ENCODE measurements around the gene RNF187.

DNA sequence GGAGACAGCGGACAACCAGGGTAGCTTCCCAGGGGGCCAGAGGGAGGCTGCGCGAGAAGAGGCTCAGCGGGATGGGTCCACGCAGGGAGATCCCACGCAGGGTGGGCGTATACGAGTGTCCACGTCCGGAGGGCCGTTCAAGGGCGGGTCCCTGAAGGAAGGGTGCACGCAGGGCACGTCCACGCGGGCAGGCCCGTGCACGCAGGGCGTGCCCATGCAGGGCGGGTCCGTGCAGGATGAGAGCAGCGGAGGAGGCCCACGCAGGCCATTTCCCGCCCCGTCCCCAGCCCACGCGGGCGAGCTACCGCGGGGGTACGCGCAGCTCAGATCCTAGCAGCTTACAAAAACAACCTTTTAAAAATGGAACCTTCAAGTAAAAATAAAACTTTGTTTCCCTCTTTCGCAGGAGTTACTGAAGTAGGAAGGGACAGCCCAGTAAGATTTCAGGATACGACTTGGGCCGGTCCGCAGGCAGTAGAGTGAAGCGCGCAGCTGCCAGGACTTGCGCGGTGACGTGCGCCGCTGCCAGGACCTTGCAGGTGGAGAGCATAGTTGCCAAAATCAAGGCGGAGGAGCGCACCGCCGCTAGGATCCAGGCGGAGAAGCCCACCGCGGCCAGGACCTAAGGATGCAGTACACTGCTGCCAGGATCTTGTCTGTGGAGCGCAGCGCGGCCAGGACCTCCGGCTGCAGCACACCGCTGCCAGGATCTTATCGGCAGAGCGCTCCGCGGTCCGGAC, 416 bp upstream of the RNF187 start:
- peak; percentile 82 for TF ChIP-seq POLR2A (IDR thresholded peaks at IDR 0.05; ENCODE audit: low read depth, low read length)
- TF ChIP-seq, protein P1, sequence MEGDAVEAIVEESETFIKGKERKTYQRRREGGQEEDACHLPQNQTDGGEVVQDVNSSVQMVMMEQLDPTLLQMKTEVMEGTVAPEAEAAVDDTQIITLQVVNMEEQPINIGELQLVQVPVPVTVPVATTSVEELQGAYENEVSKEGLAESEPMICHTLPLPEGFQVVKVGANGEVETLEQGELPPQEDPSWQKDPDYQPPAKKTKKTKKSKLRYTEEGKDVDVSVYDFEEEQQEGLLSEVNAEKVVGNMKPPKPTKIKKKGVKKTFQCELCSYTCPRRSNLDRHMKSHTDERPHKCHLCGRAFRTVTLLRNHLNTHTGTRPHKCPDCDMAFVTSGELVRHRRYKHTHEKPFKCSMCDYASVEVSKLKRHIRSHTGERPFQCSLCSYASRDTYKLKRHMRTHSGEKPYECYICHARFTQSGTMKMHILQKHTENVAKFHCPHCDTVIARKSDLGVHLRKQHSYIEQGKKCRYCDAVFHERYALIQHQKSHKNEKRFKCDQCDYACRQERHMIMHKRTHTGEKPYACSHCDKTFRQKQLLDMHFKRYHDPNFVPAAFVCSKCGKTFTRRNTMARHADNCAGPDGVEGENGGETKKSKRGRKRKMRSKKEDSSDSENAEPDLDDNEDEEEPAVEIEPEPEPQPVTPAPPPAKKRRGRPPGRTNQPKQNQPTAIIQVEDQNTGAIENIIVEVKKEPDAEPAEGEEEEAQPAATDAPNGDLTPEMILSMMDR (IDR thresholded peaks at IDR 0.05 in 2 of 3, conservative IDR thresholded peaks at IDR 0.05 in 1 of 3; ENCODE audit: control insufficient read depth in 2 of 3, extremely low read depth in 1 of 3, insufficient read depth in 1 of 3, low read depth in 3 of 3, low read length in 3 of 3), result no peak
